Measurements from ENCODE around the gene RHOD.

GRCh38 chr11:67073908-67074307 lies 17.3 kb downstream of the RHOD start:
- TF ChIP-seq POLR2AphosphoS5 (IDR thresholded peaks at IDR 0.05) (no peak), CTCF (IDR thresholded peaks at IDR 0.05) (no peak), POLR2A (IDR thresholded peaks at IDR 0.05) (no peak)

Data from prostate gland (tissue), 2 donors.